ENCODE results near the gene SPART.
"Not testable (repeated sequence)": the region's sequence is repeated elsewhere in the genome, so short reads cannot be mapped to it uniquely, and the experiment has no call there.

Gene SPART

GRCh38 chr13:36347531-36348210 is 1.5 kb upstream of the SPART start:
- H3K4me1 ChIP-seq (ENCODE audit: control insufficient read depth, low read depth, low read length), result no peaks in the 10 kb centered on the region
- no peak overlapping the region for H3K27ac ChIP-seq (ENCODE audit: low read length)
- no peaks in the 10 kb centered on the region for H3K36me3 ChIP-seq (ENCODE audit: control insufficient read depth, low read depth, low read length)
- H3K27me3 ChIP-seq (ENCODE audit: control insufficient read depth, insufficient read depth, low read length), result peaks cover 39% of the 10 kb centered on the region
- no peak overlapping the region for H3K9ac ChIP-seq (ENCODE audit: low read length)
- no peaks in the 10 kb centered on the region for H3K9me3 ChIP-seq (ENCODE audit: control insufficient read depth, low read depth, low read length)
- no peak overlapping the region for H3K4me3 ChIP-seq (ENCODE audit: low read length)

GRCh38 chr13:36345438-36346221 is 564 bp downstream of the SPART start:
- Histone ChIP-seq H3K4me3 (ENCODE audit: low read length) (peak overlapping the region; percentile 57), H3K9me3 (ENCODE audit: control insufficient read depth, low read depth, low read length) (no peaks in the 10 kb centered on the region), H3K4me1 (ENCODE audit: control insufficient read depth, low read depth, low read length) (no peaks in the 10 kb centered on the region), H3K27ac (ENCODE audit: low read length) (no peak overlapping the region), H3K27me3 (ENCODE audit: control insufficient read depth, insufficient read depth, low read length) (peaks cover 24% of the 10 kb centered on the region), H3K36me3 (ENCODE audit: control insufficient read depth, low read depth, low read length) (no peaks in the 10 kb centered on the region), H3K9ac (ENCODE audit: low read length) (peak overlapping the region; percentile 52)

GRCh38 chr13:36344886-36345437 is 1.2 kb downstream of the SPART start:
- Histone ChIP-seq H3K4me1 (ENCODE audit: control insufficient read depth, low read depth, low read length) (no peaks in the 10 kb centered on the region), H3K4me3 (ENCODE audit: low read length) (peak overlapping the region; percentile 57), H3K36me3 (ENCODE audit: control insufficient read depth, low read depth, low read length) (no peaks in the 10 kb centered on the region), H3K9me3 (ENCODE audit: control insufficient read depth, low read depth, low read length) (no peaks in the 10 kb centered on the region), H3K27me3 (ENCODE audit: control insufficient read depth, insufficient read depth, low read length) (peaks cover 24% of the 10 kb centered on the region), H3K27ac (ENCODE audit: low read length) (no peak overlapping the region), H3K9ac (ENCODE audit: low read length) (peak overlapping the region; percentile 52)

- no peak overlapping the region for H3K9ac ChIP-seq (ENCODE audit: low read length)
Observed at GRCh38 chr13:36344173-36344572, 2.0 kb downstream of the SPART start.

GRCh38 chr13:36343766-36344165 is 2.4 kb downstream of the SPART start:
- Histone ChIP-seq H3K9ac (ENCODE audit: low read length) (no peak overlapping the region), H3K9me3 (ENCODE audit: control insufficient read depth, low read depth, low read length) (no peaks in the 10 kb centered on the region), H3K4me1 (ENCODE audit: control insufficient read depth, low read depth, low read length) (peaks cover 3% of the 10 kb centered on the region), H3K36me3 (ENCODE audit: control insufficient read depth, low read depth, low read length) (no peaks in the 10 kb centered on the region), H3K4me3 (ENCODE audit: low read length) (no peak overlapping the region), H3K27ac (ENCODE audit: low read length) (no peak overlapping the region), H3K27me3 (ENCODE audit: control insufficient read depth, insufficient read depth, low read length) (peaks cover 24% of the 10 kb centered on the region)

More at GRCh38 chr13:36344173-36344572, 2.0 kb downstream of the SPART start:
- Histone ChIP-seq H3K36me3 (ENCODE audit: control insufficient read depth, low read depth, low read length) (no peaks in the 10 kb centered on the region), H3K9me3 (ENCODE audit: control insufficient read depth, low read depth, low read length) (no peaks in the 10 kb centered on the region), H3K27ac (ENCODE audit: low read length) (no peak overlapping the region), H3K27me3 (ENCODE audit: control insufficient read depth, insufficient read depth, low read length) (peaks cover 24% of the 10 kb centered on the region), H3K4me1 (ENCODE audit: control insufficient read depth, low read depth, low read length) (no peaks in the 10 kb centered on the region), H3K4me3 (ENCODE audit: low read length) (no peak overlapping the region)

- Histone ChIP-seq H3K9ac (ENCODE audit: low read length) (no peak overlapping the region), H3K4me3 (ENCODE audit: low read length) (no peak overlapping the region)
Observed at GRCh38 chr13:36342715-36343114, 3.5 kb downstream of the SPART start.

GRCh38 chr13:36341718-36342117 is 4.5 kb downstream of the SPART start:
- Histone ChIP-seq H3K4me3 (ENCODE audit: low read length) (no peak overlapping the region), H3K9me3 (ENCODE audit: control insufficient read depth, low read depth, low read length) (no peaks in the 10 kb centered on the region), H3K27ac (ENCODE audit: low read length) (no peak overlapping the region), H3K36me3 (ENCODE audit: control insufficient read depth, low read depth, low read length) (no peaks in the 10 kb centered on the region), H3K4me1 (ENCODE audit: control insufficient read depth, low read depth, low read length) (peaks cover 9% of the 10 kb centered on the region), H3K9ac (ENCODE audit: low read length) (no peak overlapping the region), H3K27me3 (ENCODE audit: control insufficient read depth, insufficient read depth, low read length) (peaks cover 24% of the 10 kb centered on the region)

More at GRCh38 chr13:36342715-36343114, 3.5 kb downstream of the SPART start:
- no peaks in the 10 kb centered on the region for H3K36me3 ChIP-seq (ENCODE audit: control insufficient read depth, low read depth, low read length)
- no peaks in the 10 kb centered on the region for H3K9me3 ChIP-seq (ENCODE audit: control insufficient read depth, low read depth, low read length)
- no peak overlapping the region for H3K27ac ChIP-seq (ENCODE audit: low read length)
- peaks cover 9% of the 10 kb centered on the region for H3K4me1 ChIP-seq (ENCODE audit: control insufficient read depth, low read depth, low read length)
- H3K27me3 ChIP-seq (ENCODE audit: control insufficient read depth, insufficient read depth, low read length), result peaks cover 24% of the 10 kb centered on the region

GRCh38 chr13:36339600-36340155 is 6.5 kb downstream of the SPART start:
- Histone ChIP-seq H3K27ac (ENCODE audit: low read length) (no peak overlapping the region), H3K9ac (ENCODE audit: low read length) (no peak overlapping the region), H3K4me1 (ENCODE audit: control insufficient read depth, low read depth, low read length) (peaks cover 9% of the 10 kb centered on the region), H3K36me3 (ENCODE audit: control insufficient read depth, low read depth, low read length) (no peaks in the 10 kb centered on the region), H3K27me3 (ENCODE audit: control insufficient read depth, insufficient read depth, low read length) (peaks cover 13% of the 10 kb centered on the region), H3K9me3 (ENCODE audit: control insufficient read depth, low read depth, low read length) (no peaks in the 10 kb centered on the region), H3K4me3 (ENCODE audit: low read length) (no peak overlapping the region)

GRCh38 chr13:36337938-36338641 is 8.1 kb downstream of the SPART start:
- Histone ChIP-seq H3K4me3 (ENCODE audit: low read length) (no peak overlapping the region), H3K4me1 (ENCODE audit: control insufficient read depth, low read depth, low read length) (peaks cover 9% of the 10 kb centered on the region), H3K9ac (ENCODE audit: low read length) (no peak overlapping the region), H3K36me3 (ENCODE audit: control insufficient read depth, low read depth, low read length) (no peaks in the 10 kb centered on the region), H3K27ac (ENCODE audit: low read length) (no peak overlapping the region), H3K9me3 (ENCODE audit: control insufficient read depth, low read depth, low read length) (no peaks in the 10 kb centered on the region), H3K27me3 (ENCODE audit: control insufficient read depth, insufficient read depth, low read length) (no peaks in the 10 kb centered on the region)

GRCh38 chr13:36332986-36333385 is 13.2 kb downstream of the SPART start:
- no peak overlapping the region for H3K4me3 ChIP-seq (ENCODE audit: low read length)
- no peak overlapping the region for H3K27ac ChIP-seq (ENCODE audit: low read length)
- no peaks in the 10 kb centered on the region for H3K9me3 ChIP-seq (ENCODE audit: control insufficient read depth, low read depth, low read length)
- no peaks in the 10 kb centered on the region for H3K27me3 ChIP-seq (ENCODE audit: control insufficient read depth, insufficient read depth, low read length)
- peaks cover 6% of the 10 kb centered on the region for H3K4me1 ChIP-seq (ENCODE audit: control insufficient read depth, low read depth, low read length)
- H3K9ac ChIP-seq (ENCODE audit: low read length), result no peak overlapping the region
- H3K36me3 ChIP-seq (ENCODE audit: control insufficient read depth, low read depth, low read length), result peaks cover 6% of the 10 kb centered on the region

GRCh38 chr13:36332255-36332654 is 13.9 kb downstream of the SPART start:
- H3K4me3 ChIP-seq (ENCODE audit: low read length); H3K27me3 ChIP-seq (ENCODE audit: control insufficient read depth, insufficient read depth, low read length); H3K4me1 ChIP-seq (ENCODE audit: control insufficient read depth, low read depth, low read length); H3K27ac ChIP-seq (ENCODE audit: low read length); H3K9me3 ChIP-seq (ENCODE audit: control insufficient read depth, low read depth, low read length); H3K9ac ChIP-seq (ENCODE audit: low read length); H3K36me3 ChIP-seq (ENCODE audit: control insufficient read depth, low read depth, low read length): not testable (repeated sequence)
